ENCODE data around the gene GET3.

The GET3 gene

GRCh38 chr19:12727745-12728433, 9.4 kb upstream of the GET3 start:
- Histone ChIP-seq H3K4me3 (ENCODE audit: low read length) (no peak overlapping the region), H3K36me3 (replicated peaks; ENCODE audit: insufficient read depth, low read length) (peaks cover 6% of the 10 kb centered on the region), H3K79me2 (ENCODE audit: low read length) (peaks cover 42% of the 10 kb centered on the region), H3K9me3 (replicated peaks; ENCODE audit: insufficient read depth, low read length) (no peaks in the 10 kb centered on the region), H4K20me1 (ENCODE audit: insufficient read depth, low read length) (peaks cover 18% of the 10 kb centered on the region; the same call in 1 of the 2 replicates), H3K9ac (ENCODE audit: low read length) (no peak overlapping the region), H2AFZ (ENCODE audit: low read length) (no peak overlapping the region), H3K27ac (ENCODE audit: low read length) (no peak overlapping the region), H3K9me2 (replicated peaks; ENCODE audit: insufficient read depth, low read length) (no peaks in the 10 kb centered on the region), H3K4me1 (ENCODE audit: low read length) (peaks cover 6% of the 10 kb centered on the region), H3F3A (ENCODE audit: insufficient read depth, low read length) (peaks cover 21% of the 10 kb centered on the region), H3K27me3 (replicated peaks; ENCODE audit: insufficient read depth, low read length) (no peaks in the 10 kb centered on the region), H3K4me2 (ENCODE audit: low read depth, low read length) (no peak overlapping the region)
- no peak for DNase-seq
- TF ChIP-seq CTCF (IDR thresholded peaks at IDR 0.05; ENCODE audit: low read length) (no peak), EZH2phosphoT487 (IDR thresholded peaks at IDR 0.05; ENCODE audit: low read length) (no peak), EZH2 (optimal IDR thresholded peaks at IDR 0.05; ENCODE audit: low read depth, low read length) (no peak)

- Histone ChIP-seq H4K20me1 (ENCODE audit: insufficient read depth, low read length) (peaks cover 21% of the 10 kb centered on the region; the same call in 1 of the 2 replicates), H3K9me3 (replicated peaks; ENCODE audit: insufficient read depth, low read length) (no peaks in the 10 kb centered on the region), H3K79me2 (ENCODE audit: low read length) (peaks cover 49% of the 10 kb centered on the region), H3K27me3 (replicated peaks; ENCODE audit: insufficient read depth, low read length) (no peaks in the 10 kb centered on the region), H3K36me3 (replicated peaks; ENCODE audit: insufficient read depth, low read length) (peaks cover 6% of the 10 kb centered on the region), H3K9ac (ENCODE audit: low read length) (no peak overlapping the region), H2AFZ (ENCODE audit: low read length) (no peak overlapping the region), H3K27ac (ENCODE audit: low read length) (no peak overlapping the region), H3K4me2 (ENCODE audit: low read depth, low read length) (no peak overlapping the region), H3K4me1 (ENCODE audit: low read length) (peaks cover 5% of the 10 kb centered on the region; the same call in 1 of the 2 replicates), H3K9me2 (replicated peaks; ENCODE audit: insufficient read depth, low read length) (no peaks in the 10 kb centered on the region), H3F3A (ENCODE audit: insufficient read depth, low read length) (peaks cover 15% of the 10 kb centered on the region; the same call in 1 of the 2 replicates), H3K4me3 (ENCODE audit: low read length) (no peak overlapping the region)
- DNase-seq = no peak
- TF ChIP-seq EZH2 (optimal IDR thresholded peaks at IDR 0.05; ENCODE audit: low read depth, low read length) = no peak
- TF ChIP-seq CTCF (IDR thresholded peaks at IDR 0.05; ENCODE audit: low read length) = no peak
- TF ChIP-seq EZH2phosphoT487 (IDR thresholded peaks at IDR 0.05; ENCODE audit: low read length) = no peak
These were observed 7.2 kb upstream of the GET3 start for GRCh38 chr19:12730064-12730463.

GRCh38 chr19:12731337-12731736, 6.0 kb upstream of the GET3 start:
- Histone ChIP-seq H4K20me1 (ENCODE audit: insufficient read depth, low read length) (peaks cover 21% of the 10 kb centered on the region; the same call in 1 of the 2 replicates), H3K27me3 (replicated peaks; ENCODE audit: insufficient read depth, low read length) (no peaks in the 10 kb centered on the region), H2AFZ (ENCODE audit: low read length) (no peak overlapping the region), H3K27ac (ENCODE audit: low read length) (no peak overlapping the region), H3K9me3 (replicated peaks; ENCODE audit: insufficient read depth, low read length) (no peaks in the 10 kb centered on the region), H3K4me3 (ENCODE audit: low read length) (no peak overlapping the region), H3F3A (ENCODE audit: insufficient read depth, low read length) (peaks cover 15% of the 10 kb centered on the region; the same call in 1 of the 2 replicates), H3K79me2 (ENCODE audit: low read length) (peaks cover 49% of the 10 kb centered on the region), H3K36me3 (replicated peaks; ENCODE audit: insufficient read depth, low read length) (peaks cover 6% of the 10 kb centered on the region), H3K9ac (ENCODE audit: low read length) (no peak overlapping the region), H3K9me2 (replicated peaks; ENCODE audit: insufficient read depth, low read length) (no peaks in the 10 kb centered on the region), H3K4me2 (ENCODE audit: low read depth, low read length) (no peak overlapping the region), H3K4me1 (ENCODE audit: low read length) (peaks cover 5% of the 10 kb centered on the region; the same call in 1 of the 2 replicates)
- no peak for TF ChIP-seq EZH2phosphoT487 (IDR thresholded peaks at IDR 0.05; ENCODE audit: low read length)
- TF ChIP-seq EZH2 (optimal IDR thresholded peaks at IDR 0.05; ENCODE audit: low read depth, low read length) = no peak
- no peak for TF ChIP-seq CTCF (IDR thresholded peaks at IDR 0.05; ENCODE audit: low read length)
- no peak for DNase-seq

All from MM.1S (cell line).